MM.1S (cell line): ENCODE measurements around the gene RPS16.

Experiments
- DNase-seq: peaks from one replicate; pipeline ENCODE4 v3.0.0-alpha.2; 2015
- H2AFZ ChIP-seq: fragments of 300-600 bp; sonication (generic); 2 replicates; pipeline ENCODE4 v1.6.0; 2016; ENCODE audit warnings: antibody characterized with exemption, low read length
- H3F3A ChIP-seq: fragments of 300-600 bp; sonication (generic); 2 replicates; pipeline ENCODE4 v1.6.1; 2016; ENCODE audit warnings: mild to moderate bottlenecking, antibody characterized with exemption, low read length, moderate library complexity, mixed read lengths; ENCODE audit not compliant: insufficient read depth
- H3K27ac ChIP-seq: fragments of 300-600 bp; sonication (generic); 2 replicates; pipeline ENCODE4 v1.5.1; 2016; ENCODE audit warnings: mild to moderate bottlenecking, low read length
- H3K27me3 ChIP-seq: fragments of 300-600 bp; sonication (generic); replicated peaks from 2 replicates; pipeline ENCODE4 v1.6.0; 2016; ENCODE audit warnings: low read length; ENCODE audit not compliant: insufficient read depth
- H3K36me3 ChIP-seq: fragments of 300-600 bp; sonication (generic); replicated peaks from 2 replicates; pipeline ENCODE4 v1.6.1; 2016; ENCODE audit warnings: mild to moderate bottlenecking, low read length, mixed read lengths; ENCODE audit not compliant: insufficient read depth
- H3K4me1 ChIP-seq: fragments of 300-600 bp; sonication (generic); 2 replicates; pipeline ENCODE4 v1.6.1; 2016; ENCODE audit warnings: low read length, mixed read lengths
- H3K4me2 ChIP-seq: fragments of 300-600 bp; sonication (generic); 2 replicates; pipeline ENCODE4 v1.6.0; 2016; ENCODE audit warnings: low read depth, low read length
- H3K4me3 ChIP-seq: fragments of 300-600 bp; sonication (generic); 2 replicates; pipeline ENCODE4 v1.5.1; 2016; ENCODE audit warnings: low read length, mixed read lengths
- H3K79me2 ChIP-seq: fragments of 300-600 bp; sonication (generic); 2 replicates; pipeline ENCODE4 v1.6.1; 2016; ENCODE audit warnings: mixed run types, low read length, mixed read lengths
- H3K9ac ChIP-seq: fragments of 300-600 bp; sonication (generic); 2 replicates; pipeline ENCODE4 v1.6.1; 2016; ENCODE audit warnings: low read length, mixed read lengths
- H3K9me2 ChIP-seq: fragments of 300-600 bp; sonication (generic); replicated peaks from 2 replicates; pipeline ENCODE4 v1.6.1; 2016; ENCODE audit warnings: mild to moderate bottlenecking, low read length, mixed read lengths; ENCODE audit not compliant: insufficient read depth
- H3K9me3 ChIP-seq: fragments of 300-600 bp; sonication (generic); replicated peaks from 2 replicates; pipeline ENCODE4 v1.6.1; 2016; ENCODE audit warnings: mild to moderate bottlenecking, low read length, mixed read lengths; ENCODE audit not compliant: insufficient read depth
- H4K20me1 ChIP-seq: fragments of 300-600 bp; sonication (generic); 2 replicates; pipeline ENCODE4 v1.6.1; 2016; ENCODE audit warnings: mild to moderate bottlenecking, low read length, moderate library complexity, mixed read lengths; ENCODE audit not compliant: insufficient read depth
- CTCF ChIP-seq: fragments of 300-600 bp; sonication (generic); IDR thresholded peaks from 2 replicates; pipeline ENCODE4 v1.5.1; 2016; ENCODE audit warnings: antibody characterized with exemption, low read length, mixed read lengths
- EZH2 ChIP-seq: fragments of 300-600 bp; sonication (generic); optimal IDR thresholded peaks from 2 replicates; pipeline ENCODE3; 2017; ENCODE audit warnings: low read depth, mild to moderate bottlenecking, antibody characterized with exemption, low read length, mixed read lengths
- EZH2phosphoT487 ChIP-seq: fragments of 300-600 bp; sonication (generic); IDR thresholded peaks from 2 replicates; pipeline ENCODE4 v1.6.1; 2018; ENCODE audit warnings: antibody characterized with exemption, low read length

Gene RPS16

GRCh38 chr19:39409208-39410016 lies 26.3 kb downstream of the RPS16 start:
- peaks cover 70% of the 10 kb centered on the region for H3F3A ChIP-seq
- no peaks in the 10 kb centered on the region for H3K9me2 ChIP-seq
- no peaks in the 10 kb centered on the region for H3K9me3 ChIP-seq
- H3K27ac ChIP-seq = peak overlapping the region; percentile 100
- peak overlapping the region; percentile 99 for H3K4me2 ChIP-seq
- H3K36me3 ChIP-seq = peaks cover 12% of the 10 kb centered on the region; the same call in 1 of the 2 replicates
- H3K4me1 ChIP-seq = peaks cover 23% of the 10 kb centered on the region
- TF ChIP-seq CTCF = 0 out of 2 replicates have a peak, but pooled peaks have one; percentile 6
- no peak for TF ChIP-seq EZH2
- H3K79me2 ChIP-seq = peaks cover 24% of the 10 kb centered on the region
- peak overlapping the region; percentile 99 for H3K9ac ChIP-seq
- H4K20me1 ChIP-seq = peaks cover 20% of the 10 kb centered on the region; the same call in 1 of the 2 replicates
- no peak overlapping the region for H2AFZ ChIP-seq
- no peaks in the 10 kb centered on the region for H3K27me3 ChIP-seq
- H3K4me3 ChIP-seq = peak overlapping the region; percentile 98
- DNase-seq = peak; percentile 90

GRCh38 chr19:39408392-39409207 lies 27.1 kb downstream of the RPS16 start:
- H3K9me3 ChIP-seq = no peaks in the 10 kb centered on the region
- H3K9me2 ChIP-seq = no peaks in the 10 kb centered on the region
- TF ChIP-seq EZH2 = no peak
- TF ChIP-seq EZH2phosphoT487 = no peak
- no peak for TF ChIP-seq CTCF
- no peaks in the 10 kb centered on the region for H3K27me3 ChIP-seq
- peaks cover 27% of the 10 kb centered on the region for H3K4me1 ChIP-seq
- H3K4me3 ChIP-seq = peak overlapping the region; percentile 98
- H4K20me1 ChIP-seq = peaks cover 20% of the 10 kb centered on the region; the same call in 1 of the 2 replicates
- peak overlapping the region; percentile 100 for H3K27ac ChIP-seq
- H3F3A ChIP-seq = peaks cover 79% of the 10 kb centered on the region
- peak overlapping the region; percentile 99 for H3K9ac ChIP-seq
- peaks cover 12% of the 10 kb centered on the region; the same call in 1 of the 2 replicates for H3K36me3 ChIP-seq
- DNase-seq = peak; percentile 40
- H2AFZ ChIP-seq = no peak overlapping the region
- H3K4me2 ChIP-seq = peak overlapping the region; percentile 99
- peaks cover 24% of the 10 kb centered on the region for H3K79me2 ChIP-seq

- Histone ChIP-seq H3K9ac (peak overlapping the region; percentile 99), H3F3A (peaks cover 86% of the 10 kb centered on the region), H3K4me3 (peak overlapping the region; percentile 98), H4K20me1 (peaks cover 20% of the 10 kb centered on the region; the same call in 1 of the 2 replicates), H3K9me3 (no peaks in the 10 kb centered on the region), H3K4me1 (peaks cover 31% of the 10 kb centered on the region), H3K27me3 (no peaks in the 10 kb centered on the region), H3K36me3 (peaks cover 12% of the 10 kb centered on the region; the same call in 1 of the 2 replicates), H3K9me2 (no peaks in the 10 kb centered on the region), H3K4me2 (peak overlapping the region; percentile 99), H2AFZ (no peak overlapping the region), H3K27ac (peak overlapping the region; percentile 100), H3K79me2 (peaks cover 24% of the 10 kb centered on the region)
- peak; percentile 78 for DNase-seq
- no peak for TF ChIP-seq EZH2
Measured at GRCh38 chr19:39407660-39408391, 27.9 kb downstream of the RPS16 start.
